ENCODE measurements around the gene THSD4.

Gene THSD4

DNA sequence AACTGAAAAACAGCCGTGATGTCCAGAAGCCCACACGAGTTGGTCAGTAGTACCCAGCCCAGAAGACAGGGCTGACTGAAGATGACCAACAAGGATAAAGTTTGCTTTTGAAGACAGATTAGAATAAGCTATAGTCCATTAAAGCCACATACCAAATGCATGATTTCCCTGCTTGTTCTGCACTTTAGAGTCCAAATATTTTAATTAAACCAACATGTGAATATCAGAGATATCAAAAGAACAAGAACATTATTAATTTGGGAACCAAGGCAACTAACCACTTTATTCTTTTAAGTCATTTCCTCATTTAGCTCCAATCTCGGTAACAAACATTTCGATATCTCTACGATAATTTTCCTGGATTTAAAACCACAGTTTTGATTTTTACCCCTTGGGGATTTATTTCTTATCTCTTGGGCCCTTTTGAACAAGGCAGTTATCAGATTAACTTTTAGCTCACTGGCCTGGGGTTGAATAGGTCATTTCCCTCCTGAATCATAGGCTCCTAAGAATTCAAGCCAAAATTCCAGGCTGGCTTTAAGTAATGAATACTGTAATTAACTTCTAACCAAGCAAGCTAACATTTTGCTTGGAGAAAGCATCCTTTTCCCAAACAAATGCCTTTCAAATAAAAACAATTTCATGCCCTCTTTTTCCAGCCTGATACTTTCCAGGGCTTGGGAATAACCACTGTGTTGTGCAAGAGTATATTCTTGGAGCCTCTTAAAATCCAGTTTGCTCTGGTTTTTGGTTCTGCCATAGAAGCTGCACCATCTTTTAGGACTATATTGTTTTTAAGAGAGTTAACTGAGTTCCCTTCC lies 592.2 kb downstream of the THSD4 start:
- TF ChIP-seq CTCF (IDR thresholded peaks at IDR 0.05; ENCODE audit: low read depth, low read length, missing control alignments) = no peak
- no peak for DNase-seq (ENCODE audit: extremely low read depth, low read depth)

GRCh38 chr15:71708051-71708429 lies 592.8 kb downstream of the THSD4 start:
- DNase-seq (ENCODE audit: extremely low read depth, low read depth) = no peak
- TF ChIP-seq CTCF (IDR thresholded peaks at IDR 0.05; ENCODE audit: low read depth, low read length, missing control alignments) = no peak
- no peak overlapping the region for H3K4me3 ChIP-seq (replicated peaks; ENCODE audit: low read depth, low read length)

More for the DNA sequence above, 592.2 kb downstream of the THSD4 start:
- no peak overlapping the region for H3K4me3 ChIP-seq (replicated peaks; ENCODE audit: low read depth, low read length)

- no peak overlapping the region for H3K4me3 ChIP-seq (replicated peaks; ENCODE audit: low read depth, low read length)
- TF ChIP-seq CTCF (IDR thresholded peaks at IDR 0.05; ENCODE audit: low read depth, low read length, missing control alignments) = no peak
- no peak for DNase-seq (ENCODE audit: extremely low read depth, low read depth)
These were observed 593.5 kb downstream of the THSD4 start for GRCh38 chr15:71708741-71709140.

DNA sequence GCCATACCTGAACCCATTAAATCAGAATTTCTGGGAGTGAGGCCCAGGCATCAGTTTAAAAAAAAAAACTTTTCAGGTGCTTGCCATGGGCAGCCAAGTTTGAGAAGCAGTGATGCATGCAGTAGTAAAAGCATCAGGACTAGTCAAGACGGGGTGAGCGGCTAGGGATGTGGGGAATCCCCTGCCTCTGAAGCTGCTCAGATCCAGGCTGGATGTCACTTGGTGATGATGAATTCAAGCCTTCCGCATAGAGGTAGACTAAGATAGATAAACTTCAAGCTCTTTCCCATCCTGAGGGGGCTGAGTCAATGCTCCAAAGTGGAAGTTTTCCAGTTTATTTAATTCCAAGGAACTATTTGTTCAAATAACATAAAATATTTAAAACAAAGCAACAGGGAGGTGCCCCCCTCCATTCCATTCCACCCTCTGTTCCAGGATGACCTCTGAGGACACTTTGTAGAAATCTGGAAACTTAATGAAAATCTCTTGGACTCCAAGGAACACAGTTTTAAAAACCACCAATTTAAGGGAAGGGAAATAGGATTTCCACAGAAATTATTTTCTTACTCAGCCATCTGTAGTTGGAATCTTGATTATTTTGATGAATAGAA lies 594.6 kb downstream of the THSD4 start:
- H3K4me3 ChIP-seq (replicated peaks; ENCODE audit: low read depth, low read length) = no peak overlapping the region
- DNase-seq (ENCODE audit: extremely low read depth, low read depth) = no peak
- no peak for TF ChIP-seq CTCF (IDR thresholded peaks at IDR 0.05; ENCODE audit: low read depth, low read length, missing control alignments)

DNA sequence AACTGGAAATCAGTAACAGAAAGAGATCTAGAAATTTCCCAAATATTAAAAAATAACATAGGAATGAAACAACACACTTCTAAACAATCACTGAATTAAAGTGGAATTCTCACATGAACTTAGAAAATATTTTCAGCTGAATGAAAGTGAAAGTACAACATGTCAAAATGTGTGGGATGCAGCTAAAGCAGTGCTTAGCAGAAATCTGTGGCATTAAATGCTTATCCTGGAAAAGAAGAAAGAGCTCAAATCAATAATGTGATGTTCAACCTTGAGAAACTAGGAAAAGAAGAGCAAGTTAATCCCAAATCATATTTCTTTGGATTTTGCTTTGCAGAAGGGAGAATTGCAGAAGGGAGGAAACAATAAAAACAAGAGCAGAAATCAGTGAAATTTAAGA lies 596.9 kb downstream of the THSD4 start:
- no peak overlapping the region for H3K4me3 ChIP-seq (replicated peaks; ENCODE audit: low read depth, low read length)
- TF ChIP-seq CTCF (IDR thresholded peaks at IDR 0.05; ENCODE audit: low read depth, low read length, missing control alignments) = no peak
- DNase-seq (ENCODE audit: extremely low read depth, low read depth) = no peak

- TF ChIP-seq CTCF (IDR thresholded peaks at IDR 0.05; ENCODE audit: low read depth, low read length, missing control alignments) = no peak
- no peak for DNase-seq (ENCODE audit: extremely low read depth, low read depth)
- H3K4me3 ChIP-seq (replicated peaks; ENCODE audit: low read depth, low read length) = no peak overlapping the region
These were observed 598.0 kb downstream of the THSD4 start for GRCh38 chr15:71713191-71713809.
